Gastroesophageal sphincter (tissue), 4 donors: Measurements from ENCODE around the gene DYSF. TPM values are rescaled to one million over a fixed set of nuclear protein-coding genes. Genes with fewer than 3 reads are reported as not detected.

Source experiments
- ATAC-seq: fragments of 150-250 bp; one replicate; pipeline ENCODE4 v1.9.1; 2016; ENCODE audit warnings: mild to moderate bottlenecking, moderate library complexity
- H3K27ac ChIP-seq, 4 donors: fragments of 200-600 bp; sonication (generic) in 3 of 4; 1 replicate in 3 of 4; 2 replicates in 1 of 4; pipeline ENCODE4 v1.5.1; 2016 to 2019
- H3K27me3 ChIP-seq: fragments of 200-600 bp; sonication (generic); one replicate; pipeline ENCODE4 v1.5.1; 2019
- H3K36me3 ChIP-seq, 2 donors: fragments of 200-600 bp; sonication (generic); one replicate each; pipeline ENCODE4 v1.5.1; 2019; ENCODE audit warnings: control low read depth in 1 of 2
- H3K4me1 ChIP-seq, 3 donors: fragments of 200-600 bp; sonication (generic); 1 replicate in 2 of 3; 2 replicates in 1 of 3; pipeline ENCODE4 v1.5.1; 2016 to 2019; ENCODE audit warnings: control low read depth in 2 of 3
- H3K4me3 ChIP-seq, 2 donors: fragments of 200-600 bp; sonication (generic); one replicate each; pipeline ENCODE4 v1.5.1; 2019; ENCODE audit warnings: mild to moderate bottlenecking in 1 of 2, moderate library complexity in 1 of 2
- H3K9me3 ChIP-seq, 3 donors: fragments of 200-600 bp; sonication (generic); one replicate each; pipeline ENCODE4 v1.5.1; 2017 to 2019; ENCODE audit warnings: control low read depth in 2 of 3
- EP300 ChIP-seq: sonication (generic); formaldehyde crosslinking; IDR thresholded peaks from one replicate; pipeline ENCODE4 v1.6.1; 2017; ENCODE audit warnings: antibody characterized with exemption, mild to moderate bottlenecking
- POLR2A ChIP-seq, 2 donors: fragments of 450-650 bp; IDR thresholded peaks; one replicate each; pipeline ENCODE4 v1.6.1; 2017; ENCODE audit warnings: antibody characterized with exemption in 2 of 2, mild to moderate bottlenecking in 2 of 2, moderate library complexity in 1 of 2
- POLR2AphosphoS5 ChIP-seq: sonication (generic); formaldehyde crosslinking; IDR thresholded peaks from one replicate; pipeline ENCODE4 v1.6.1; 2017; ENCODE audit warnings: antibody characterized with exemption
- WGBS, 2 donors: methylation state at CpG; one replicate each; pipeline ENCODE4 v1.1.5; 2018; ENCODE audit warnings: low coverage in 1 of 2; 5-methylcytosine and 5-hydroxymethylcytosine counted together
- total RNA-seq, 4 donors: library from RNA; depleted of rRNA; stranded (reverse); fragments of >200 nt; gene quantifications; one replicate each; pipeline ENCODE4 v1.1.0, GENCODE V29; 2016
- TF ChIP-seq, protein P1 (sequence below), 4 experiments: fragments of 200-600 bp in 2 of 4; fragments of 450-650 bp in 2 of 4; sonication (generic) in 1 of 4; IDR thresholded peaks; one replicate each; pipeline ENCODE4 v1.5.1; 2017 to 2019; ENCODE audit warnings: antibody characterized with exemption in 4 of 4, mild to moderate bottlenecking in 2 of 4, moderate library complexity in 2 of 4

The DYSF gene
- total RNA-seq, 4 donors from 2014 or later = 11.0 to 50.1 (median 17.4) TPM

DNA sequence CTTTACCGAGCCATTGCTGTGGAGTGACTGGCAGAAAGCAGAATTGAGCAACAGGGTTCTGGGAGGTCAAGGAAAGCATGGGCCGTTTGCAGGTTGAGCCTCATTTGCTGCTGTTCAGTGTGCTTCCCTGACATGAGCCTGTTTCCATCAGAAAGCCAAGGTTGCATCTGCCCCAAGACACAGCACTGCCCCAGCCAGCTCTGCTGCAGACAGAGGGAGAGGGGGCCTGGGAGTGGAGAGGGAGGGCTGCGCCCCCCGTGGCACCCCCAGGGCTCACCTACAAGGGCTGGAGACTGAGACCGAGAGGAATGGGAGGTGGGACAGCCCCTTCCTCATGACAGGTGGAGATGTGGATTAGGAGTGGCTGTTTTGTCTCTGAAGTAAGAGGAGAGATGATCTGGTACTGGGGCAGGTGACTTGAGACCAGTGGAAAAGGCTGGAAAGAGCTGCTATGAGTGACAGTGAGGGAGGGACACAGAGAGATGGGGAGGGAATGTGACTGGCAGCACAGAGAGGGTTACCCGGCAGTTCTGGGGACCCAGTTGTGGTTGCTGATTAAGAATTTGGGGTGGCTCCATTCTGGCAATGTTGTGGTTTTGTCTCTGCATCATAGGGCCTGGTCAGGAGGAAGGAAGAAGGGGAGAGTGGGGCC, 218.0 kb downstream of the DYSF start:
- TF ChIP-seq POLR2AphosphoS5 (no peak), EP300 (no peak), POLR2A (IDR thresholded peaks at IDR 0.05) (no peak)
- TF ChIP-seq, protein P1, sequence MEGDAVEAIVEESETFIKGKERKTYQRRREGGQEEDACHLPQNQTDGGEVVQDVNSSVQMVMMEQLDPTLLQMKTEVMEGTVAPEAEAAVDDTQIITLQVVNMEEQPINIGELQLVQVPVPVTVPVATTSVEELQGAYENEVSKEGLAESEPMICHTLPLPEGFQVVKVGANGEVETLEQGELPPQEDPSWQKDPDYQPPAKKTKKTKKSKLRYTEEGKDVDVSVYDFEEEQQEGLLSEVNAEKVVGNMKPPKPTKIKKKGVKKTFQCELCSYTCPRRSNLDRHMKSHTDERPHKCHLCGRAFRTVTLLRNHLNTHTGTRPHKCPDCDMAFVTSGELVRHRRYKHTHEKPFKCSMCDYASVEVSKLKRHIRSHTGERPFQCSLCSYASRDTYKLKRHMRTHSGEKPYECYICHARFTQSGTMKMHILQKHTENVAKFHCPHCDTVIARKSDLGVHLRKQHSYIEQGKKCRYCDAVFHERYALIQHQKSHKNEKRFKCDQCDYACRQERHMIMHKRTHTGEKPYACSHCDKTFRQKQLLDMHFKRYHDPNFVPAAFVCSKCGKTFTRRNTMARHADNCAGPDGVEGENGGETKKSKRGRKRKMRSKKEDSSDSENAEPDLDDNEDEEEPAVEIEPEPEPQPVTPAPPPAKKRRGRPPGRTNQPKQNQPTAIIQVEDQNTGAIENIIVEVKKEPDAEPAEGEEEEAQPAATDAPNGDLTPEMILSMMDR (IDR thresholded peaks at IDR 0.05) = no peak
- no peak for ATAC-seq
- Histone ChIP-seq H3K4me3 (no peak overlapping the region), H3K27me3 (no peaks in the 10 kb centered on the region), H3K27ac (no peak overlapping the region), H3K36me3 (peaks cover 0 to 60% of the 10 kb centered on the region in 2 donors), H3K4me1 (no peaks in the 10 kb centered on the region), H3K9me3 (no peaks in the 10 kb centered on the region)
- 74% methylated on average over 5 of the region's 6 CpGs; no CpG with 5 or more reads in 1 of the 2 donors for WGBS, 2 donors

DNA sequence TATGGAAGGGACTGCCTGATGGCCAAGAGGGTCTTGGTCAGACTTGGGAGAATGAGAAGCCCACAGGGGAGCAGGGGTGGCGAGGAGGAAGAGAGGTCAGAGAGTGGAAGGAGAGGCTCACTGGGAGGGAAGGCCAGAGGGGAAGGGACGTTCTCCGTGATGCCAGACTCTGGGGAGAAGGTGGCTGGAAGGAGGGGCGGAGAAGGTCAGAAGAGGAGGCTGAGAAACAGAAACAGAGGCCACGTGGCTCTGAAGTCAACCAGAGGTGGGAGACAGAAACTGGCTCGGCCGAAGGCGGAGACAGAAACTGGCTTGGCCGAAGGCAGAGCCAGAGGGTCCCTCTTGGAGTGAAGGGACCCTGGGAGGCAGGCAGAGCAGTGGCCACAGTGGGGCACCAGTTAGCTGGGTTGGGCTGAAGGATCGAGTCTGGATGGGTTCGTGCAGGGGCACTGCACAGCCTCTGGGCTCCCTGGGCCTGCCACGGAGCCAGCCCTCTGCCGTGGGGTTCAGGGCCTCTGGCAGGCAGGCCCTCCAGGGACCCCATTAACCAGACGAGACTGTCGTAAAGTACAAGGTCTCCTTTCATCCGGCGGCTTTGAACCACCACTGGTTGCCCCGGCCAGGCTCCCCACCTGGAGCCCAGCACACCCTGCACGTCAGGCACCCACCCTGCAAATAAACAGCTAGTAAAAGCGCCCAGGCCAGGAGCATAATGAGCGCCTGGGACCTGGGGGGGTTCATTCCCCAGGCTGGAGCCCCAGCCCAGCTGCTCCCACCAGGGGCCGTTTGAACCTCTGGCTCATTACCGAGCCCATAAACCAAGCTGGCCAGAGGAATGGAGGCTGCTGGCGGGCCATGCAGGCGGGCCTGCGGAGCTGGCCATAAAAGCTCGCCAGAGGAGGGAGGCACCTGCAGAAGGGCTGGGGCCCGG, 218.8 kb downstream of the DYSF start:
- 64 to 85% methylated on average over 8 of the region's 28 CpGs for WGBS, 2 donors
- Histone ChIP-seq H3K9me3 (no peaks in the 10 kb centered on the region), H3K4me3 (no peak overlapping the region), H3K27ac (no peak overlapping the region), H3K4me1 (no peaks in the 10 kb centered on the region), H3K27me3 (no peaks in the 10 kb centered on the region), H3K36me3 (peaks cover 0 to 51% of the 10 kb centered on the region in 2 donors)
- ATAC-seq = no peak
- TF ChIP-seq POLR2AphosphoS5 = no peak
- TF ChIP-seq, protein P1 (IDR thresholded peaks at IDR 0.05) = no peak
- TF ChIP-seq POLR2A (IDR thresholded peaks at IDR 0.05) = no peak
- TF ChIP-seq EP300 = no peak

DNA sequence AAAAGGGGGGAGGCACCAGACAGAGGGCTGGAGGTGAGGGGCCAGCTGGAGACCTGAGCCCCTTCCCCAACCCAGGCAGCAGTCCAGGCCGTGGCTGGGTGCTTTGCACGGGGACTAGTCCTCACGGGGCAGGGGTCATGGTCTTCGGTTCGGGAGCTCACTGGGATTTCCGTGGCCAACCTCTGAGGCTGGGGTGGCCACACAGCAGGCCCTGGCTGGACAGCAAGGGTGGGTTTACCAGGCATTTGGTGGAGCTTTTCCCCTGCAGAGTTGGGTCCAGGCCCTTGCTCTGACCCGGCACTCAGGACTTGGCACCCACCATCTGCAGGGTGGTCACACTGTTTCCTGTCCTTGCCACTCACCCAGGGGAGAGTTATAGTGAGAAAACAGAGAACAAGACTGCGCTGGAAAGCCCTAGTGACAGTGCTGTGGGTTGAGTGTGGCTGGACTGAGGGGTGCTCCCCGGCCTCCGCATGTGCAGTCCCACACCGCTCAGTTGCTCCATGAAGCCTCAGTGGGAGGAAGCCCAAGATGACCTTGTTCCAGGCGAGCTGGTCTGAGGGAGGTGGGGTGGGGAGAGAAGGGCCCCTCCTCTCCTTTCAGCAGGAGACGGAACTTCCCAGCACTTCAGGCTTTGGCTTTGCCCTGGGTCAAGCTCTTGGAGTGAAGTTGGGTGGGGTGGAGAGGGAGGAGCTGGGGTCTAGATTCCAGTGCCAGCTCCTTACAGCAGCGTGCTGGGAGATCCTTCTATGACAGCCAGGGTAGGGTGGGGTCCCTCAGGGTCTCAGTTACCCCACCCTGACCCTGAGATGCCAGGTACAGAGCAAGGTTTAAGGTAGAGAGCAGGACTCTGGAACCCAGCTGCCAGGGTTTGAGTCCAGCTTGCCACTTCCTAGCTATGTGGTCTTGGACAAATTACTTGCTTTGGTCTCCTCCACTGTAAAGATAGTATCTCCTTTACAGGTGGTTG, 219.8 kb downstream of the DYSF start:
- Histone ChIP-seq H3K27me3 (no peaks in the 10 kb centered on the region), H3K4me3 (no peak overlapping the region), H3K4me1 (no peaks in the 10 kb centered on the region), H3K36me3 (peaks cover 0 to 42% of the 10 kb centered on the region in 2 donors), H3K27ac (no peak overlapping the region), H3K9me3 (no peaks in the 10 kb centered on the region)
- no CpG with 5 or more reads among the region's 14 CpGs for WGBS, 2 donors
- TF ChIP-seq POLR2AphosphoS5 (no peak), POLR2A (IDR thresholded peaks at IDR 0.05) (no peak), EP300 (no peak)
- TF ChIP-seq, protein P1 (IDR thresholded peaks at IDR 0.05) = no peak
- ATAC-seq = no peak

DNA sequence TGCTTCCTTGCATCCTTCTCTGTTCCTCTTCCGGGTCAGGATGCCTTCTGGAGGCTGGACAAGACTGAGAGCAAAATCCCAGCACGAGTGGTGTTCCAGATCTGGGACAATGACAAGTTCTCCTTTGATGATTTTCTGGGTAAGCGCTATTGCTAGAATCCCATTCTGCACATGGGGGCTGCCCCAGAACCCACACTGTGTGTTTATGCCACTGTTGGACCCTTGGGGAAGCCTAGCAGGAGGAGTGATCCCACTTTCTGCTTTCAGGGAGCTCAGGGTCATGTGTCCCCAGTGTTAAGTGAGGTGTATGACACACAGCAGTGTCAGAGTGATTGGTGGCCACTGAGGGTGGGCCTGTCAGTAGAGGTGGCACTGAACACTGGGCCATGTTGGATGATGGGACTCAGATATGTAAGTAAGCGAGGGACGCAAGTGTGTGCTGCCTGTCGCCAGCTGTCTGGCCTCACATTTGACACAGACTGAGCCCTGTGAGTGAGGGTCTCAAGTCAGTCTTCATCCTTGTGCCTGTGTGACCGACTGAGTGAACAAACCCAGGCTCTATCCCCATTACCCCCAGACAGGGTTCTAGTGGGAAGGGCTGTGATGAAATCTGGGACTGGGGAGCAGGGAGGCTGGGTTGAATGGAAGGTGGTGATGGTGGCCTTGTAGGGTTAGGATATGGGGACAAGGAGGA, 220.9 kb downstream of the DYSF start:
- TF ChIP-seq EP300 (no peak), POLR2A (IDR thresholded peaks at IDR 0.05) (no peak), POLR2AphosphoS5 (no peak)
- TF ChIP-seq, protein P1 (IDR thresholded peaks at IDR 0.05) = no peak
- H3K4me1 ChIP-seq = no peaks in the 10 kb centered on the region
- no peak overlapping the region for H3K27ac ChIP-seq
- no peaks in the 10 kb centered on the region for H3K9me3 ChIP-seq
- peaks cover 0 to 30% of the 10 kb centered on the region in 2 donors for H3K36me3 ChIP-seq
- no peaks in the 10 kb centered on the region for H3K27me3 ChIP-seq
- no peak for ATAC-seq
- WGBS, 2 donors = 80 to 84% methylated on average over 1 to 3 of the region's 7 CpGs
- no peak overlapping the region for H3K4me3 ChIP-seq
